HG03060 (cell line): ENCODE data around the gene RAB11A.
"Not testable (repeated sequence)": the region's sequence is repeated elsewhere in the genome, so short reads cannot be mapped to it uniquely, and the experiment has no call there.

ENCODE experiments used
- ATAC-seq: cut with Tn5 transposase; IDR thresholded peaks from one replicate; pipeline ENCODE4 v1.9.1; 2021; ENCODE audit warnings: low read depth, moderate number of reproducible peaks; ENCODE audit not compliant: unreplicated experiment

RAB11A gene

GRCh38 chr15:65841121-65841930, 28.0 kb upstream of the RAB11A start:
- ATAC-seq, result no peak

- no peak for ATAC-seq
Measured at GRCh38 chr15:65845826-65846519, 23.3 kb upstream of the RAB11A start.

GRCh38 chr15:65847989-65848388, 21.3 kb upstream of the RAB11A start:
- ATAC-seq, result no peak

- no peak for ATAC-seq
Measured at GRCh38 chr15:65851981-65852380, 17.3 kb upstream of the RAB11A start.

GRCh38 chr15:65856821-65857455, 12.4 kb upstream of the RAB11A start:
- no peak for ATAC-seq

- no peak for ATAC-seq
Measured at GRCh38 chr15:65857718-65858402, 11.4 kb upstream of the RAB11A start.

GRCh38 chr15:65862682-65863081, 6.6 kb upstream of the RAB11A start:
- ATAC-seq, result no peak

GRCh38 chr15:65863106-65863505, 6.2 kb upstream of the RAB11A start:
- no peak for ATAC-seq

GRCh38 chr15:65867244-65867643, 2.0 kb upstream of the RAB11A start:
- no peak for ATAC-seq

- not testable (repeated sequence) for ATAC-seq
Measured at GRCh38 chr15:65867933-65868332, 1.4 kb upstream of the RAB11A start.

GRCh38 chr15:65868546-65869125, 655 bp upstream of the RAB11A start:
- ATAC-seq, result no peak

- no peak for ATAC-seq
Measured at GRCh38 chr15:65869954-65870871, 922 bp downstream of the RAB11A start.

GRCh38 chr15:65870889-65871533, 1.7 kb downstream of the RAB11A start:
- ATAC-seq, result no peak

- ATAC-seq, result not testable (repeated sequence)
Measured at GRCh38 chr15:65871886-65872285, 2.6 kb downstream of the RAB11A start.

GRCh38 chr15:65872596-65872995, 3.3 kb downstream of the RAB11A start:
- ATAC-seq, result not testable (repeated sequence)

GRCh38 chr15:65873256-65873655, 4.0 kb downstream of the RAB11A start:
- no peak for ATAC-seq

- no peak for ATAC-seq
Measured at GRCh38 chr15:65875458-65875857, 6.2 kb downstream of the RAB11A start.

GRCh38 chr15:65877749-65878148, 8.5 kb downstream of the RAB11A start:
- ATAC-seq, result no peak
